ENCODE results near the gene JMJD8.

GRCh38 chr16:727291-727977 lies 43.3 kb upstream of the JMJD8 start:
- no peak for TF ChIP-seq EZH2phosphoT487 (IDR thresholded peaks at IDR 0.05; ENCODE audit: borderline replicate concordance, low read length)
- no peak for TF ChIP-seq EZH2 (IDR thresholded peaks at IDR 0.05; ENCODE audit: low read length, unreplicated experiment)

Data from PC-3 (cell line).